HG03571 (cell line): ENCODE data around the gene KIAA0319L.

ENCODE experiments used
- ATAC-seq: cut with Tn5 transposase; IDR thresholded peaks from one replicate; pipeline ENCODE4 v1.9.1; 2021; ENCODE audit not compliant: unreplicated experiment

KIAA0319L gene

DNA sequence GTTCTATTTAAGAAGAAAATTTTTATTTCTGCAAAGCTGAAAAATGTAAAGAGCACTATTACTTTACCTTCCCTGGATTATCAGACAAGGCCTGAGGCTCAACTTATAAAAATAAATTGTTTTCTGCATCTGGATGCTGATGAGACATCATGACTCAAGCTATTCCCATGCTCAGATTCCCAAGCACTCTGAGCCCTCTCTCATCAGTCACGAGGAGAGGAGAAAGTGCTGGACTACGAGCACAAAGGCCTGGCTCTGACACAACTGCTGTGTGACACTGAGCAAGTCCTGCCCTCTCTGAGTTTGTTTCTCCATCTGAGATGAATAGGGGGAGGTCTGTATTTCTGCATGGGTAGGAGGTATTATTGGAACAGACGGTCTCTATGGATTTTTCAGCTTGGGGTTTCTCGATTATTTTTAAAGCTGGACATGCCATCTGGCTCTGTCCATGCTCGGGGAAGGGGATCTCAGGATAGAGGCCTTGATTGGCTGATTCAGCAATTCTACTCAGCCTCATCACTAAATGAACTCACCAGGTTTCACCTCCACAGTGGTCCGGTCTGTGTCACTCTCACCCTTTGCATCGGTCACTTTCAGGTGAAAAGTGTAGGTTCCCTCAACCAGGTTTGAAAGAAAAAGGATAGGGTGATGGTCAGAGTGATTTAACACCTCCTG is 107.7 kb downstream of the KIAA0319L start:
- ATAC-seq = no peak

DNA sequence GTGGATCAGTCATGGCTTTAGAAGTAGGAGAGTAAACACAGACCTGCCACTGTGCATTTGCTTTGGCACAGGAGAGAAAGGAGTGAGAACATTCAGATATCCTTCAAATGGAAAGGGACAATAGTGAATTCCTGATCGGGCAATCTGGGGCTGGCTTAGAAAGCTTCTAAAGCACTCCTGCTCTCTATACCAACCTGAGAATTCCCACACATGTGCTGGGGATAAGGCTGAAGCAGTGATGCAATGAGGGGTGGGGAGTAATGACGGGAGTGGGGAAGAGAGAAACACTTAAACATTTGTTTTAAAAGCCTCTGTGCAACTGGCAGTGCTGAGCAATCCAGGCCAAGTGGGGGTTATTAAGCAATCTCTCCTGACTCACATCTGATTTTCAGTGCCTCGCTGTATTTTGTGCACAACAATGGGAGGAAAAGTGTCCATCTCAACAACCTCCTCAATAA is 108.8 kb downstream of the KIAA0319L start:
- no peak for ATAC-seq

DNA sequence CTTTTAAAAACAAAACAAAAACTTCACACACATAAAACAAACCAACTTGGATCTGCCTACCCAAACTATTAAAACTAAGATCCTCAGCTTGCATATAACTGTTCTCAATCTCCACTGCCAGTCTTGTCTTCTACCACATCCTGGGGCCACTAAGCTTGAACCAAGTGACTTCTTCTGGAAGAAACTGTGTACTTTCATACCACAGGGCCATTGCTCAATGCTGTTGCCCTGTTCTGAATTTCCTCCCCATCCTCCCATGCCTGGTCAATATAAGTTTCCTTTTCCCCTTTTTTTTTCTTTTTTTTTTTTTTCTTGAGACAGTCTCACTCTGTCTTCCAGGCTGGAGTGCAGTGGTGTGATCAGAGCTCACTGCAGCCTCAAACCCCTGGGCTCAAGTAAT is 109.9 kb downstream of the KIAA0319L start:
- ATAC-seq = no peak

DNA sequence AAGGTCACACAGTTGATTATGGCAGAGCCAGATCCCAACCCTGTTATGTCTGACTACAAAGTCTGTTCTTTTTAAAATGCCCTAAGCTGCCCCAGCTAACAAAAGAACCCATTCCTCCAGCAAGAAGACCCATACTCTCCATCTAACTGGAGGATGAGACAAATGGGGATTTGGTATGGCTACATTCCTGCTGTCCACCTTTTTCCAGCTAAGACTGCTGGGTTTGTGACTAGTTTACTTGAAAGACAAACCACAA is 112.8 kb downstream of the KIAA0319L start:
- no peak for ATAC-seq

DNA sequence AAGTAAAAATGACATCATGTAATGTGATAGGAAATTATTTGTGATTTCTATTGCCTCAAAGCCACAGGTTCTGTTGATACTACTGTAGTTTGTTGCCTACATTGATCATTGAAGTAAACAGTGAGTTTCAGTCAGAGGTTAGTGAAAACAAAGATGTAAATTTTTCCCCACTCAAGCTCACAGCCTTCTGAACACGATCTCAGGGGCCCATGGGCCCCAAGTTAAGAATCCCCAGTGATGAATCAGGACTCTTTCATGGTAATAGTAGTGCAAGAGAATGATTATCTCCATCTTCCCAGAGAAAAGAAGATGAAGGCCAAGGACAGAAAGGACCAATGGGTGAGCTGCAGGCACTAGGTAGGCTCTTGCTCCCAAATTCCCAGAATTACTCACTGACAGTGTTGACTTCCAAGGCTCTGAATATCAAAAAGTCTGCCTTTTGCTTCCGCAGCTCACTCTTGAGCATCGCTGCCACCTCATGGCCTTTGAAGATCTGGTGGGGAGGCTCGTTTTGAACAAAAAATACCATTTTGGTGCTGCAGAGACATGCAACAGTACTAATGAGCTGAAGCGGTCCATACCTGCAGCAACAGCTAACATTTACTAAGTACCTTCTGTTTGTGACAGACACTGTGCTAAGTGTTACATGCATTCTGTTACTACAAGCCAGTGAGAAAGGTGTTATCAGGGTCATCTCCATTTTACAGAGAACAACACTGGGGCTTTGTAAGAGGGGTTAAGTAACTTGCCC is 113.3 kb downstream of the KIAA0319L start:
- ATAC-seq = no peak

DNA sequence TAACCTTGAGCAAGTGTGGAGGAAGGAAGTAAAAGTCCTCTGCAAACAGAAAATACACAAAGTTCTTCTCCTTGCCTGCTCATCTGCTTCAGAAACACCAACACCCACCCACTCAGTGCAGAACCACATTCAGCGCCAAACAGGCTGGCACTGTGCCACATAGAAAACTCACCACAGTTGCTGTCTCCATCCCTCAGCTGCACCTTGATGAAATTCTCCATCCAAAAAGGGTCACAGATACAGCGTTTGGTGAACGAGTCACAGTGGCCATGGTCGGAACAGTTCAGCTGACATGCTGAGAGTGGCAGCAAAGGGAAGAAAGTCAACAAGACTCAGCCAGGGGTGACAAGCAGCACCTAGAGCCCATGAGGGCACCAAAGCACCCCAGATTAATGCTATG is 114.5 kb downstream of the KIAA0319L start:
- ATAC-seq = no peak

DNA sequence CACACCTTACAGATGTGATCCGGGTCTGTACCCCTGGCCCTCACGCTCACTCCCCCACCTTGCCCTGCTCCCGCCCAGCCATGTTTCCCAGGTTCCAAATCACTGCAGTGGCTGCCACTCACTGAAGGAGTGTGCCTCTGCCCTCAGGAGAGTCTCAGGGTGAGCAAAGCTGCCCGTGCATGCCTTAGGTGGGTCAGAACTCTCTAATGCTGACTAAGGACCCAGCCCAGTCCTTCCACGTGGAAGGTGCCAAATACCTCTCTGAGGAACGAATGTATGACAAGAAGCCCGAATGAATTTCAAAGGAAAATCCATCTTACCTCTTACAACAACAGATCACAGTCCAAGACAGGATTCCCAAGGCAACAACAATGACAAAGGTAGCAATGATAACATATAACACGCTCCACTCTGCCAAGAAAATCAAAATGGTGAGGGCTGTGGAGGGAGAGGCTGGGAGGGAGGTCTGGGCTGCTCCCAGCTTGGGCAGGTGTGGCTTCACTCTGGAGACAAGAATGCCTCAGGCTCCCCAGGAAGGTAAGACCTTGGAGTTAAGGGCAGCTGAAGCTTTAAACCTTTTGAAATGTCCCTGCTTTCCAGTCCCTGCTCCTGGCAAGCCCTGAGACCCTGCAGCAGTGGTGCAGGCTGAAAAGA is 115.2 kb downstream of the KIAA0319L start:
- ATAC-seq = no peak

DNA sequence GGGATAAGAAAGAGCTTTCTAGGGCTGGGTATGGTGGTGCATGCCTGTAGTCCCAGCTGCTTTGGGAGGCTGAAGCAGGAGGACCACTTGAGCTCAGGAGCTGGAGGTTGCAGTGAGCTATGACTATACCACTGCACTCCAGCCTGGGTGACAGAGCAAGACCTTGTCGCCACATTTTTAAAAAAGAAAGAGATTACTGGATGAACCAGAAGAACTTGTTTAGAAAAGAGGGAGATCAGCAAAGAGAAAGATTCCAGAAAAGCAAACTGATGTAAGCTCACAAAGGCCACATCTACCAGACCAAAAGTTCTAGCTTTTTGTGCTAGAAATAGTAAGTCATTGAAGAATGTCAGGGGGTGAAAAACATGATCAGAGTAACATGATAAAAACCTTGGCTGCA is 117.6 kb downstream of the KIAA0319L start:
- no peak for ATAC-seq

DNA sequence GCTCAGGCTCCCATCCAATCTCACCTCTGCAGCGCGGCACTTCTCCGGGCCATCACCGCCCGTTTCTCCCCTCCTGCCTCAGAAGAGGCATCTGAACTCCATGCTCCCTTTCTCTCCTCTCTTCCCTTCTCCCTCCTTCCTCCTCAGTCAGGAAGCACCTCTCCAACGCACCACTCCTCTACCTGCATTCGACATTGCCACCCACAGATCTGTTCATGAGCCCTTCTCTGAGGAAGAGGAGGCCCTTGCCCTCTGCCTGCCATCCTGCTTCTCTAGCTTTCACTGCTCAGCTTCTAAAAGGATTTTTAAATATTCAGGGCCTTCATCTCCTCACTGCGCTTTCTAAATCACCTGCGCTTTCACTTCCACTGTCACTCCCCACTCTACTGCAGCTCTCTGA is 120.0 kb downstream of the KIAA0319L start:
- no peak for ATAC-seq

DNA sequence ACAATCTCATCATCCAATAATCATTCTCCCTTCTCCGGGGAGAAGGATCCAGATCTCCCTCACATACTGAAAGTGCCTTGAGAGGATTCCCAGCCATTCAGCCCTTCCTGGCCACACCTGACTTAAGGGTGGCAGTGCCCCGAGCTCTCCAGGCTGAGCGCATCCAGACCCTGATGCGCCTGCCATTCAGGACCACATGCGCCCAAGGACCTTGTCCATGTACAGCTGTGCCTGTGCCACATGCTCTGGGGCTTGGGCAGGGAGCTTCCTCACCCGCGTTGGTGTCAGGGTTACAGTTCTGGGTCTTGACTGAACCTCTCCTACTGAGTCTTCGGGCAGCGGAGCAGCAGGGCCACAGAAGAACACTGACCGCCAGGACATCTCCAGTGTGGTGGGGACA is 121.1 kb downstream of the KIAA0319L start:
- no peak for ATAC-seq

DNA sequence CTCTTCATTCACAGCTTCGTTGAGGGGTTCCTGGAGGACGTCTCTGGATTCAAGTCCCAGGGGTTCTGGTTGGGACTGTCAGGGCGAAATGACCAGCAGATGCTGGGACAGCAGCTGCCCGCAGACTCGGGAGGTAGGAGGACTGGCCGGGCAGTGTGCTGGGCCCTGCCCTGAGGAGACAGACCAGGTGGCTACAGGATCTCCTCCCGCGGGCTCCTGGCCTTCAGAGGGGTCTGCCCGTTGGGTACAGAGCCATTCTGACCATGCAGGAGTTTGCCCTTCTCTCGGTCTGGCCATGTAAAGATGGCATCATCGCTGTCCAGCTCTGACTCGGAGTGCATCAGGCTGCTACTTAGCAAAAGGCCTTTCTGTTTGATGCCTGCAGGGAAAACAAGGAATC is 122.5 kb downstream of the KIAA0319L start:
- no peak for ATAC-seq

DNA sequence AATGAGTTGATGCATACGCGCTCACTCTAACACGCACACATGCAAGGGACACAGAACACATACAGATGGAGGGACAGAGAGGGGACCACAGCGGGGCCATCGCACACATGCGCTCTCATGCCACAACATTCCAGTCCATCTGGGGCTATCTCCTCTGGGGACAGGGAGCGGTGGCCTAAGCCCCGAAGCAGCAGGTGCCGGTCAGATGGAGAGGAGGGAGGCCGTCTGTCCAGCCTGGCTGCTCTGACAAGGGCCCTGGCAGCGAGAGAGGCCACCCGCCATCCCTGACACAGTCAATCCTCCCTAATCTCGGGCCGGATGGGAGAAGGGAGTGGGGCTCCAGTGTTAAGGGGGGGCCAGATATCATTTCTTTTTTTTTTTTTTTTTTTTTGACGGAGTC is 123.5 kb downstream of the KIAA0319L start:
- no peak for ATAC-seq

DNA sequence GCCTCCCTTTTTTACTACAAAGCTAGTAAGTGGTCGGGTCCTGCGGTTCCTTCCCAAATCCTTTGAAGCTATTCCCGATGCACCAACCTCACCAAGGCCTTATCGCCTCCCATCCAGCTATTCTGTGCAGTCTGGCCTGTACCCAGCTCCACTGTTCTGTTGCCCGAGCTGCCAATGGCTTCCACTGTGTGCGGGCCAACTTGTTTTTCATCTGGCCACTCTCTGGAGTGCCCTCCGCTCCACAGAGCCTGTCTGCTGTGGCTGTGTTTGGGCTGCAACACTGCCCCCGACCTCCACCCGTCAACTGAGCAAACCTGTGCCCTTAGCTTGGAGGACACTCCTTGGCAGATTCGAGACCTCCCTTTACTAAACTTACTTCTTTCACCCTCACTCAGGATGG is 125.0 kb downstream of the KIAA0319L start:
- no peak for ATAC-seq

DNA sequence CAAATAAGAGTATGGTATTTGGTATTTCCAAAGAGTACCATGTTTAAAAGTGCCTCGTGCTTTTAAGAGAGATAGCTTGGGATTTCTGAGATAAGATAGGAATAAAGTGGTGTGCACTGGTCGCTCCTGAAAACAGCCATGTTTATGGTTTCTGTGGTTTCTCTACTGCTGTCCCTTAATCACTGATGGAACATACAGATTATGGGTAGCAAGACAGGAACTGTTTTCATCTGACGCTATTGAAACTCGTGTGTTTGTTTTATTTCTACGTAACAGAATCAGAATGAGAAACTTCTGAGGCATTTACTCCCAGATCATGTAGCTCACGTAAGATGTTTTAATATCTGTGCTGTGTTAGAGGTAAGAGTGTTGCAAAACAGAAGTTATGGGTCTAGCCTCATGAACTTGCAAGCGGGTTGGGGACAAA is 126.0 kb downstream of the KIAA0319L start:
- ATAC-seq = no peak

DNA sequence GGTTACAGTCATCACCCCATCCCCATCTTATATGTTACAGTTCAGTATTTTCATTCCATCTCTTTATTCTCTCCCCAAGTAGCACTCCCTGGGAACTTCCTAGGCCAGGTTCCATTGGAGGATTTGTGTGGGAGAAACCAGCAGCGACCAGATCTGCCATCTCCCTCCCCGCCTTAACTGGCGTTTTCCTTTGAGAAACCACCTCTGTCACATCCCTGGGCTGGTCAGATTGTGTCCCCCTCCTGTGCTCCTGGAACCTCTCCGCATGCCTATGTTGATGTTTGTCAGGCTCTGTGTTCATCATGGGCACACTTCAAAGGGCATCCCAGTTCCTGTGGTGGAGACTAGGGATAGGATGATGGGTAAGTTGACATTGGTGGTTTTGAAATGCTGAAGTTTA is 126.4 kb downstream of the KIAA0319L start:
- no peak for ATAC-seq

DNA sequence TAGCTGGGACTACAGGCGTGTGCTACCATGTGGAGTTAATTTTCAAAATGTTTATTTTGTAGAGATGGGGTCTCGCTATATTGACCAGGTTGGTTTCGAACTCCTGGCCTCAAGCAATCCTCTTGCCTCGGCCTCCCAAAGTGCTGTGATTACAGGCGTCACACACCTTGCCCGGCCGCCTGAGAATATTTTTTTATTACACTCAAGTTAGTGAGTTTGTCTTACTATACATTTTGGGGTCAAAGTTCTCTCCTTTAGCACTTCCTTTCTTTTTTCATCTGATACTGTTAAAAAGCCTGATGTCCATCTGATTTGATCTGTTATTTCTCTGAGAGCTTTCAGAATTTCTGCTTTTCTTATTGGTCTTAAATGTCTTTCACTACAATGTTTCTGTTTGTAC is 128.8 kb downstream of the KIAA0319L start:
- no peak for ATAC-seq

DNA sequence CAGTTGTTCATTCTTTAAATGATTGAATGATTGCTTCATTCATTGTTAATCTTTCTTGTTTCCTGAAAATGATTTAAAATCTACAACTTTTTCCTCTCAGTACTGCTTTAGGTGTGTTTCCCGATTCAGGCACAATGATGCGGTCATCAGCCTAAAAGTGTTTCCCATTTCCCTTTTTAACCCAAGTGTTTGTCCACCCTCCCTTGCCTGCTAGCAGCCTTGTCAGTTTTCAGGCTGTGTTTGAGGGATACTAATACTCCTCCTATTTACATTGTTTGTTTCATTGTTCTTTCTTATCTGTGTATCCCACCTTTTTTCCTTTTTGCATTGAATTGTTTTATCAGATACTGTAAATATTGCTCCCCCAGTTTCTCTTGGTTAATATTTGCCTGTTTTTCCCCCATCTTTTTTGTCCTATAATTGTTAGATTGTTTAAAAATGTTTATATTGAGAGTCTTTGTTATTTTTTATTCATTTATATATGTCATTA is 131.1 kb downstream of the KIAA0319L start:
- ATAC-seq = no peak

DNA sequence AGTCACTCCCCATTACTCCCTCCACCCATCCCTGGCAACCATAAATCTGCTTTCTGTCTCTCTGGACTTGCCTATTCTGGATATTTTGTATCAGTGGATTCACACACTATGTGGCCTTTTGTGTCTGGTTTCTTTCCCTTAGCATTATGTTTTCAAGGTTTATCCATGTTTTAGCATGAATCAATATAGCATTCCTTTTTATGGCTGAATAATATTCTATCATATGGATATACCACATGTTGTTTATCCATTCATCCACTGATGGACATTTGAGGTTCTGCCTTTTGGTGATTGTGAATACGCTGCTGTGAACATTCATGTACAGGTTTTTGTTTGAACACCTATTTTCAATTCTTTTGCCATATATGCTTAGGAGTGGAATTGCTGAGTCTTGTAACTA is 148.3 kb downstream of the KIAA0319L start:
- no peak for ATAC-seq

DNA sequence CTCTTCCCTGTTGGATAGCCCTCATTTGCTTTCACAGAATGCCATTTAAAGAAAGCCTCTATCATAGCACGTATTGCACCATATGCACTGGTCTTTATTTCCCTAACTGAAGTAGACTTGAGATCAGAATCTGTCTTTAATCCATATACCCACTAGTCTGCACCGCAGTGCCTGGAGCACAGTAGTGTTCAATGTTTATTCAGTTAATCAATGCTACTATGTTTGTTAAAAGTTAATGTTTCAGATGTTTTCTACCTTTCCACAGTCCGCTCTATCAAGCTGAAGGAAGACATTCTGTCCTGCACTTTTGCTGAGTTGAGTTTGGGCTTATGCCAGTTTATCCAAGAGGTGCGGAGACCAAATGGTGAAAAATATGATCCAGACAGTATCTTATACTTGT is 149.5 kb downstream of the KIAA0319L start:
- no peak for ATAC-seq

DNA sequence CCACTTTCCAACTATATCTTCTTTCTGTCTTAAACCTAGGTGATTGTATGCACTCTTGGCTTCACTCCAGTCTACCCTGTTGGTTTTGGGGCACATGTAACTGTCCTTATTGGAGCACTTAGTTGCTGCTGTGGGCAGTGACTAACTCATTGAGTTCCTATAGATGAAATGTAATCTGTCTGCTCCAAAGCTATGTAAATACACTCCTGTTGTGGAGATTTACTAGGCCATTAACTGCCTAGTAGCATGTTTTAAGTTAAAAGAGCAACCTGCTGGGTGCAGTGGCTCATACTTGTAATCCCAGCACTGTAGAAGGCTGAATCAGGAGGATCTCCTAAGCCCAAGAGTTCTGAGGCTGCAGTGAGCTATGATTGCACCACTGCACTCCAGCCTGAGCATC is 151.1 kb downstream of the KIAA0319L start:
- ATAC-seq = no peak

DNA sequence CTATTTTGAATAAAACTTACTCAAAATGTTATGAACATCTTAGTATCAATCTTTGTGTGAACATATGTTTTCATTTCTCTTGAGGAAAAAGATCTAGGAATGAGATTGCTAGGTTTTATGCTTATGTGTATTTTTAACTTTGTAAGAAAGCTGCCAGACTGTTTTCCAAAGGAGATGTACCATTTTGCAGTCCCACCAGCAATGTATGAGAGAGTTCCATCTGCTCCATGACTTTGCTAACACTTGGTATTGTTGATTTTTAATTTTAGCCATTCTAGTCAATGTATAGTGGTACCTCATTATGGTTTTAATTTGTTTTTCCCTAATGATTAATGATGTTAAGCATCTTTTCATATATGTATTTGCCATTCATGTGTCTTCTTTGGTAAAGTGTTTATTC is 156.2 kb downstream of the KIAA0319L start:
- no peak for ATAC-seq

DNA sequence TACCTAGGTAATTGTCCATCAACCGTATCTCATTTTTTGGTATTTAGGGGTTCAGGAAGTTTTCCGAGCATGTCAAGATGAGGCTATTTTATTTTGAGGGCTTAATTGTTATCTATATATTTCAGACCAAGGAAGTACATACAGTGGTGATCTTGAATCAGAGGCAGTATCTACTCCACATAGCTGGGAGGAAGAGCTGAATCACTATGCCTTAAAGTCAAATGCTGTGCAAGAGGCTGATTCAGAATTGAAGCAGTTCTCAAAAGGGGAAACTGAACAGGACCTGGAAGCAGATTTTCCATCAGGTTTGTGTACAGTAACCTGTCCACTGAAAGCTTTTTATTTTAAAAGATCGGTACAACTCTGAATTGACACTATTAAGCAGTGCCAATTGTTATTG is 158.5 kb downstream of the KIAA0319L start:
- ATAC-seq = no peak
